DND-41 (cell line): Measurements from ENCODE around the gene TBPL1.

Source experiments
- ATAC-seq: fragments of 200-7000 bp; cut with Tn5 transposase; 3 replicates; pipeline ENCODE4 v1.9.1; 2021; ENCODE audit warnings: low read depth; ENCODE audit not compliant: insufficient read depth
- DNase-seq: peaks from one replicate; pipeline ENCODE4 v3.0.0-alpha.2; 2020
- H2AFZ ChIP-seq: 2 replicates; pipeline ENCODE4 v1.6.0; 2012; ENCODE audit warnings: low read depth, low read length
- H3K27ac ChIP-seq: 2 replicates; pipeline ENCODE4 v1.5.1; 2012; ENCODE audit warnings: low read length, inconsistent platforms
- H3K27me3 ChIP-seq: fragments of 200-600 bp; sonication (generic); 2 replicates; pipeline ENCODE4 v1.6.0; 2012; ENCODE audit warnings: low read length, mild to moderate bottlenecking, inconsistent platforms; ENCODE audit not compliant: insufficient read depth, poor library complexity
- H3K36me3 ChIP-seq: 2 replicates; pipeline ENCODE4 v1.5.1; 2012; ENCODE audit warnings: low read length, inconsistent platforms; ENCODE audit not compliant: insufficient read depth
- H3K4me1 ChIP-seq: 2 replicates; pipeline ENCODE4 v1.5.1; 2012; ENCODE audit warnings: mild to moderate bottlenecking, low read length; ENCODE audit not compliant: insufficient read depth
- H3K4me2 ChIP-seq: 2 replicates; pipeline ENCODE4 v1.6.0; 2012; ENCODE audit warnings: mild to moderate bottlenecking, moderate library complexity, low read length, inconsistent platforms; ENCODE audit not compliant: insufficient read depth
- H3K4me3 ChIP-seq, 2 experiments: fragments of 200-600 bp in 1 of 2; shearing (Covaris generic) in 1 of 2; 2 replicates each; pipeline ENCODE4 v1.5.1; 2012 to 2016; ENCODE audit warnings: inconsistent platforms in 2 of 2, low read length in 2 of 2, mild to moderate bottlenecking in 2 of 2, low read depth in 1 of 2, moderate library complexity in 1 of 2
- H3K79me2 ChIP-seq: 2 replicates; pipeline ENCODE4 v1.6.0; 2012; ENCODE audit warnings: low read length, inconsistent platforms; ENCODE audit not compliant: insufficient read depth
- H3K9ac ChIP-seq: 2 replicates; pipeline ENCODE4 v1.6.0; 2012; ENCODE audit warnings: low read depth, mild to moderate bottlenecking, inconsistent platforms, low read length, moderate library complexity
- H3K9me3 ChIP-seq: 2 replicates; pipeline ENCODE4 v1.5.1; 2012; ENCODE audit warnings: low read length, moderate library complexity, mild to moderate bottlenecking, inconsistent platforms; ENCODE audit not compliant: insufficient read depth, severe bottlenecking
- H4K20me1 ChIP-seq: 2 replicates; pipeline ENCODE4 v1.6.0; 2012; ENCODE audit warnings: low read length; ENCODE audit not compliant: insufficient read depth
- EZH2 ChIP-seq: IDR thresholded peaks from 3 replicates; pipeline ENCODE4 v1.6.1; 2012; ENCODE audit warnings: borderline replicate concordance, low read depth, mild to moderate bottlenecking, moderate library complexity, low read length, inconsistent platforms; ENCODE audit not compliant: severe bottlenecking
- TF ChIP-seq, protein P1 (sequence below): IDR thresholded peaks from 2 replicates; pipeline ENCODE4 v1.5.1; 2012; ENCODE audit warnings: borderline replicate concordance, low read length, moderate library complexity, mild to moderate bottlenecking; ENCODE audit not compliant: poor library complexity, severe bottlenecking; ENCODE audit errors: extremely low read depth

Gene TBPL1

DNA sequence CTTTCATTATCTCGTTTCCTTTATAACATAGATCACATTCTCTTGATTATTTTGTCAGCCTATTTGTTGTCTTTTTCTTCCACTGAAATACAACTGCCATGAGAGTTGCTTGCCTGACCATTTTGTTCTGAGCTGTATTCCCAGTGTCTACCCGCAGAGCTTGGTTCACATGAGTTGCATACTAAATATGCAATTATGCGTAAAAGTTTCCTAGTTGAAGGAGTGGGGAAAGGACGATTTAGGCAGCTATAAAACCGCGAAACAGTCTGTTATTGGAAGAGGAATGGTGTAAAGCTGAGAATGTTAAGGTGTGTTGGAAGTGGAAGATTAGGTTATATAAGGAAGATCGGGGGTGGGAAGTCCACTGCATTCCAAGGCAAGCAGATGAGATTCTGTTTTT lies 8.8 kb downstream of the TBPL1 start:
- DNase-seq: no peak
- H3K27me3 ChIP-seq: no peaks in the 10 kb centered on the region
- no peak for TF ChIP-seq EZH2
- TF ChIP-seq, protein P1, sequence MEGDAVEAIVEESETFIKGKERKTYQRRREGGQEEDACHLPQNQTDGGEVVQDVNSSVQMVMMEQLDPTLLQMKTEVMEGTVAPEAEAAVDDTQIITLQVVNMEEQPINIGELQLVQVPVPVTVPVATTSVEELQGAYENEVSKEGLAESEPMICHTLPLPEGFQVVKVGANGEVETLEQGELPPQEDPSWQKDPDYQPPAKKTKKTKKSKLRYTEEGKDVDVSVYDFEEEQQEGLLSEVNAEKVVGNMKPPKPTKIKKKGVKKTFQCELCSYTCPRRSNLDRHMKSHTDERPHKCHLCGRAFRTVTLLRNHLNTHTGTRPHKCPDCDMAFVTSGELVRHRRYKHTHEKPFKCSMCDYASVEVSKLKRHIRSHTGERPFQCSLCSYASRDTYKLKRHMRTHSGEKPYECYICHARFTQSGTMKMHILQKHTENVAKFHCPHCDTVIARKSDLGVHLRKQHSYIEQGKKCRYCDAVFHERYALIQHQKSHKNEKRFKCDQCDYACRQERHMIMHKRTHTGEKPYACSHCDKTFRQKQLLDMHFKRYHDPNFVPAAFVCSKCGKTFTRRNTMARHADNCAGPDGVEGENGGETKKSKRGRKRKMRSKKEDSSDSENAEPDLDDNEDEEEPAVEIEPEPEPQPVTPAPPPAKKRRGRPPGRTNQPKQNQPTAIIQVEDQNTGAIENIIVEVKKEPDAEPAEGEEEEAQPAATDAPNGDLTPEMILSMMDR: no peak
- H3K36me3 ChIP-seq: no peaks in the 10 kb centered on the region
- no peak for ATAC-seq
- H3K9me3 ChIP-seq: no peaks in the 10 kb centered on the region
- peaks cover 92% of the 10 kb centered on the region for H3K79me2 ChIP-seq
- H3K9ac ChIP-seq: no peak overlapping the region
- no peak overlapping the region for H3K4me2 ChIP-seq
- H3K4me1 ChIP-seq: no peaks in the 10 kb centered on the region
- no peak overlapping the region for H2AFZ ChIP-seq
- H3K27ac ChIP-seq: no peak overlapping the region
- H3K4me3 ChIP-seq: no peak overlapping the region
- peaks cover 62% of the 10 kb centered on the region for H4K20me1 ChIP-seq

DNA sequence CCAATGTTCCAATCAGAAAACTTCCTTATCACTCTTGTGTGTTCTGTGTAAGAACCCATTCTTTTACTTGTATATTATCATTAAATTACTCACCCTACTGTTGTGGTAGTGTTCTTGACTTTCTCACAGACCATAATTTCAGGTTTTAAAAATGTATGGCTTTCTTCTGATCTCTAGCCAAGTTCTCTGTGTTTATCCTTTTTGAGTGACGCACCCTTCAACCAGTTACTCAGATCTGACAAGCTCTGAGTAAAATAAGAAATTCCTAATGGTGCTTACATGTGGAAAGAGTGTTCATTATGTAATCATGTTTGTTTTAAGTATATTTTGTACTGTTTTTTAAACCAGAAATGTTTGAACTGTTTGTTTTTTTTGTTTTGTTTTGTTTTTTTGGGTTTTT lies 11.0 kb downstream of the TBPL1 start:
- H3K4me1 ChIP-seq: no peaks in the 10 kb centered on the region
- ATAC-seq (no peak), DNase-seq (no peak)
- no peak overlapping the region for H3K4me2 ChIP-seq
- no peak overlapping the region for H3K9ac ChIP-seq
- TF ChIP-seq, protein P1: no peak
- TF ChIP-seq EZH2: no peak
- no peak overlapping the region for H3K4me3 ChIP-seq
- no peak overlapping the region for H3K27ac ChIP-seq
- no peaks in the 10 kb centered on the region for H3K9me3 ChIP-seq
- H3K79me2 ChIP-seq: peaks cover 85% of the 10 kb centered on the region
- H3K36me3 ChIP-seq: no peaks in the 10 kb centered on the region
- peaks cover 51% of the 10 kb centered on the region for H4K20me1 ChIP-seq
- H2AFZ ChIP-seq: no peak overlapping the region
- H3K27me3 ChIP-seq: no peaks in the 10 kb centered on the region

DNA sequence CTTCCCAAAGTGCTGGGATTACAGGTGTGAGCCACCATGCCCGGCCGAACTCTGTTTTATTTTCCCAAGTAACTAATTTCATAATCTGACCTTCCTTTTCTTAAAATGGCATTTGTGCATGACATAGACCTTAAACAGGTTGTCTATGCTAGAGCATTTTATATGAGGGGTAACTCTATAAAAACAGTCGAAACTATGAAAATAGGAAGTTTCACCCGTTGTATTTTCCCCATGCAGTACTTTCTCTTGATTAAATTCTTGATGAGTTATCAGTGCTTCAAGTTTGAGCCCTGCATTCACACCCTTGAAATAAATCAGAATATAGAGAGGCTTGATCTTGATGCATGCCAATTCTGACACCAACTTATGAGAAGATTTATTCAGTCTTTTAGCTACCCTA lies 11.7 kb downstream of the TBPL1 start:
- no peak for TF ChIP-seq EZH2
- TF ChIP-seq, protein P1: no peak
- no peak overlapping the region for H2AFZ ChIP-seq
- no peaks in the 10 kb centered on the region for H3K36me3 ChIP-seq
- H3K27me3 ChIP-seq: no peaks in the 10 kb centered on the region
- H4K20me1 ChIP-seq: peaks cover 50% of the 10 kb centered on the region
- H3K9me3 ChIP-seq: no peaks in the 10 kb centered on the region
- DNase-seq (no peak), ATAC-seq (no peak)
- no peak overlapping the region for H3K4me3 ChIP-seq
- H3K27ac ChIP-seq: no peak overlapping the region
- no peak overlapping the region for H3K9ac ChIP-seq
- no peak overlapping the region for H3K4me2 ChIP-seq
- H3K79me2 ChIP-seq: peaks cover 84% of the 10 kb centered on the region
- H3K4me1 ChIP-seq: no peaks in the 10 kb centered on the region

DNA sequence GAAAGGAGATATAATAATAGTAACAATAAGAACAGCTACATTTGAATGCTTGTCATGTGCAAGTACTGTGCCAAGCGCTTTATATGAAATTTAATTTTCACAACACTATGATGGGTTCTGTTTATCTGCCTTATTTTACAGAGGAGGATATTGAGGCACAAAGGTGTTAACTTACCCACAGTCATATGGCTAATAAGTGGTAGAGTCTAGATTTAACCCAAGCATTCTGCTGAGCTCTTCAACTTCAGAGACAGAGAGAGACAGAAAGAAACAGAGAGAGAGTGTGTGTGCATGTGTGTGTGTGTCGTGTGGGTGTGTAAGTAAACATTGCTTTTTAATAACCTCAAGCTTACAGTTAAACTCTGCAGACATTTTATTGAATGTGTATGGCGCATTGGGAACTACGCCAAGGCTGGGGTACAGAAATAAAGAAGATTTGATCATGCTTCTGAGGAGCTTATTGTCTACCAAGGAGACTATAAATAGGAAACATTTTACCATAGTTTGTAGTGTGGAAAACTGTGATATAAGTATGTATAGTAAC lies 12.9 kb downstream of the TBPL1 start:
- no peak overlapping the region for H3K4me3 ChIP-seq
- no peak overlapping the region for H3K27ac ChIP-seq
- no peaks in the 10 kb centered on the region for H3K36me3 ChIP-seq
- H3K9ac ChIP-seq: no peak overlapping the region
- no peaks in the 10 kb centered on the region for H3K4me1 ChIP-seq
- no peak for TF ChIP-seq EZH2
- H3K79me2 ChIP-seq: peaks cover 72% of the 10 kb centered on the region
- DNase-seq (no peak), ATAC-seq (no peak)
- H4K20me1 ChIP-seq: peaks cover 44% of the 10 kb centered on the region
- no peak overlapping the region for H3K4me2 ChIP-seq
- H3K27me3 ChIP-seq: no peaks in the 10 kb centered on the region
- no peak overlapping the region for H2AFZ ChIP-seq
- no peaks in the 10 kb centered on the region for H3K9me3 ChIP-seq
